HepG2 (cell line): Measurements from ENCODE around the gene JADE3. TPM values are rescaled to one million over a fixed set of nuclear protein-coding genes. Genes with fewer than 3 reads are reported as not detected.

Source experiments
- ATAC-seq: fragments of 200-7000 bp; cut with Tn5 transposase; 3 replicates; pipeline ENCODE4 v1.9.1; 2020; ENCODE audit warnings: mild to moderate bottlenecking, moderate library complexity
- BruUV-seq: library from RNA; stranded (reverse); fragments of 400-500 nt; replicated peaks from 2 replicates; lab custom pipeline; 2021; lab: Mats Ljungman, UMichigan
- CTCF ChIA-PET: fragments of 300-600 bp; formaldehyde crosslinking; extraction: SDS; loops from one replicate; lab custom pipeline; 2021; ENCODE audit warnings: low total read pairs, inconsistent platforms, low intra/inter-chr PET ratio; lab: Yijun Ruan, JAX
- POLR2A ChIA-PET: fragments of 350-600 bp; sonication (Branson Sonifier 250); formaldehyde crosslinking; loops from one replicate; lab custom pipeline; 2020; ENCODE audit warnings: antibody characterized with exemption, inconsistent platforms; lab: Yijun Ruan, JAX
- DNase-seq: peaks from one replicate; pipeline ENCODE4 v3.0.0-alpha.2; 2015; ENCODE audit warnings: low spot score
- FAIRE-seq: peaks from 3 replicates; lab custom pipeline; 2011; peaks lifted over from hg19 to GRCh38; lab: Jason Lieb, UNC
- H2AFZ ChIP-seq: one replicate; pipeline ENCODE4 v1.6.1; 2011; ENCODE audit warnings: low read length, inconsistent platforms
- H3K27ac ChIP-seq: fragments of 300-600 bp; 3 replicates; pipeline ENCODE4 v1.8.0; 2011; ENCODE audit warnings: mixed run types, mild to moderate bottlenecking, mixed read lengths, low read length, inconsistent platforms; ENCODE audit not compliant: insufficient read depth; ENCODE audit errors: extremely low read length
- H3K27me3 ChIP-seq, 2 experiments: fragments of 200-600 bp in 1 of 2; 2 replicates in 1 of 2; 3 replicates in 1 of 2; pipeline versions ENCODE4 v1.6.0 to v1.8.0; 2011; ENCODE audit warnings: low read length in 2 of 2, mild to moderate bottlenecking in 2 of 2, moderate library complexity in 2 of 2, inconsistent platforms in 1 of 2; ENCODE audit not compliant: insufficient read depth in 2 of 2, control insufficient read depth in 1 of 2
- H3K36me3 ChIP-seq, 2 experiments: fragments of 200-600 bp in 1 of 2; replicated peaks in 1 of 2; 2 replicates in 1 of 2; 3 replicates in 1 of 2; pipeline versions ENCODE4 v1.5.1 to v1.8.0; 2011; ENCODE audit warnings: low read length in 2 of 2, inconsistent platforms in 1 of 2; ENCODE audit not compliant: insufficient read depth in 2 of 2, control insufficient read depth in 1 of 2
- H3K4me1 ChIP-seq: 2 replicates; pipeline ENCODE4 v1.5.1; 2012; ENCODE audit warnings: low read length, inconsistent platforms; ENCODE audit not compliant: insufficient read depth
- H3K4me2 ChIP-seq: 2 replicates; pipeline ENCODE4 v1.6.0; 2011; ENCODE audit warnings: low read depth, low read length, inconsistent platforms
- H3K4me3 ChIP-seq, 3 experiments: fragments of 200-600 bp in 1 of 3; sonication (generic), shearing (Covaris generic) in 1 of 3; replicated peaks in 1 of 3; 2 replicates each; pipeline ENCODE4 v1.5.1; 2011 to 2016; ENCODE audit warnings: low read length in 3 of 3, inconsistent platforms in 2 of 3, low read depth in 2 of 3, mild to moderate bottlenecking in 2 of 3, control low read depth in 1 of 3, mixed read lengths in 1 of 3; ENCODE audit not compliant: insufficient read depth in 1 of 3
- H3K79me2 ChIP-seq: one replicate; pipeline ENCODE4 v1.6.1; 2011; ENCODE audit warnings: low read length, inconsistent platforms; ENCODE audit not compliant: insufficient read depth
- H3K9ac ChIP-seq: 2 replicates; pipeline ENCODE4 v1.6.0; 2011; ENCODE audit warnings: mild to moderate bottlenecking, low read depth, low read length, inconsistent platforms; ENCODE audit not compliant: insufficient read depth
- H3K9me3 ChIP-seq: 2 replicates; pipeline ENCODE4 v1.5.1; 2012; ENCODE audit warnings: mild to moderate bottlenecking, low read length
- H4K20me1 ChIP-seq: 2 replicates; pipeline ENCODE4 v1.6.0; 2011; ENCODE audit warnings: inconsistent platforms, mild to moderate bottlenecking, low read length, moderate library complexity; ENCODE audit not compliant: insufficient read depth
- CHCHD3 ChIP-seq: sonication (generic); formaldehyde crosslinking; IDR thresholded peaks from 2 replicates; pipeline ENCODE4 v1.8.0; 2022; ENCODE audit warnings: mild to moderate bottlenecking, missing genetic modification reagents, moderate library complexity
- FIP1L1 ChIP-seq: fragments of 200-400 bp; formaldehyde crosslinking; IDR thresholded peaks from 2 replicates; pipeline ENCODE4 v1.6.1; 2018; ENCODE audit warnings: low read depth, mild to moderate bottlenecking, low read length, moderate library complexity, borderline replicate concordance; ENCODE audit not compliant: insufficient read depth
- GTF3A ChIP-seq: sonication (generic); formaldehyde crosslinking; conservative IDR thresholded peaks from 2 replicates; pipeline ENCODE4 v1.4.0; 2020; ENCODE audit warnings: mild to moderate bottlenecking, missing genetic modification reagents
- HCFC1 ChIP-seq: fragments of 150-350 bp; IDR thresholded peaks from 2 replicates; pipeline ENCODE4 v1.6.1; 2014; ENCODE audit warnings: low read depth, low read length
- MATR3 ChIP-seq: sonication (generic); formaldehyde crosslinking; IDR thresholded peaks from 2 replicates; pipeline ENCODE4 v1.4.0; 2020; ENCODE audit warnings: missing genetic modification reagents
- NR2F2 ChIP-seq: IDR thresholded peaks from 2 replicates; pipeline ENCODE4 v1.6.1; 2012; ENCODE audit warnings: low read depth, inconsistent platforms, borderline replicate concordance
- PHF20 ChIP-seq: sonication (generic); formaldehyde crosslinking; IDR thresholded peaks from 2 replicates; pipeline ENCODE4 v1.5.0; 2020; ENCODE audit warnings: mild to moderate bottlenecking, missing genetic modification reagents
- RXRA ChIP-seq: sonication (generic); formaldehyde crosslinking; IDR thresholded peaks from 2 replicates; pipeline ENCODE4 v1.5.1; 2020; ENCODE audit warnings: missing genetic modification reagents
- SP5 ChIP-seq: IDR thresholded peaks from 2 replicates; pipeline ENCODE4 v1.6.1; 2016; ENCODE audit warnings: low read depth, borderline replicate concordance
- TARDBP ChIP-seq: sonication (generic); formaldehyde crosslinking; IDR thresholded peaks from 2 replicates; pipeline ENCODE4 v1.8.0; 2022; ENCODE audit warnings: mild to moderate bottlenecking, missing genetic modification reagents
- ZFYVE20 ChIP-seq: sonication (generic); formaldehyde crosslinking; IDR thresholded peaks from 2 replicates; pipeline ENCODE4 v1.8.0; 2023; ENCODE audit warnings: low read depth, mild to moderate bottlenecking, moderate library complexity, missing genetic modification reagents, borderline replicate concordance
- ZNF224 ChIP-seq: sonication (generic); formaldehyde crosslinking; IDR thresholded peaks from 2 replicates; pipeline ENCODE4 v1.5.0; 2020; ENCODE audit warnings: mild to moderate bottlenecking, missing genetic modification reagents
- ZNF33A ChIP-seq: sonication (generic); formaldehyde crosslinking; IDR thresholded peaks from 2 replicates; pipeline ENCODE4 v1.5.1; 2020; ENCODE audit warnings: missing genetic modification reagents, mild to moderate bottlenecking, moderate library complexity, borderline replicate concordance
- ZNF569 ChIP-seq: sonication (generic); formaldehyde crosslinking; IDR thresholded peaks from 2 replicates; pipeline ENCODE4 v1.5.0; 2020; ENCODE audit warnings: mild to moderate bottlenecking, missing genetic modification reagents, moderate library complexity, borderline replicate concordance
- ZNF644 ChIP-seq: IDR thresholded peaks from 2 replicates; pipeline ENCODE4 v1.6.1; 2016; ENCODE audit warnings: low read depth
- ZNF780A ChIP-seq: sonication (generic); formaldehyde crosslinking; IDR thresholded peaks from 2 replicates; pipeline ENCODE4 v1.8.0; 2022; ENCODE audit warnings: mild to moderate bottlenecking, missing genetic modification reagents, moderate library complexity
- ZNF841 ChIP-seq: sonication (generic); formaldehyde crosslinking; IDR thresholded peaks from 2 replicates; pipeline ENCODE4 v1.8.1; 2023; ENCODE audit warnings: missing genetic modification reagents, borderline replicate concordance
- ZNF878 ChIP-seq: sonication (generic); formaldehyde crosslinking; IDR thresholded peaks from 2 replicates; pipeline ENCODE4 v1.8.1; 2023; ENCODE audit warnings: mild to moderate bottlenecking, missing genetic modification reagents, moderate library complexity
- in situ Hi-C: cut with HindIII; loops from 2 replicates; pipeline ENCODE4 v1.10.0; 2017; ENCODE audit warnings: low pct_unique_long_range_greater_than_20kb; ENCODE audit not compliant: extremely low pct_ligation_motif_present
- intact Hi-C: fragments of 100-400 bp; cut with micrococcal nuclease; formaldehyde crosslinking; loops from one replicate; pipeline ENCODE4 v1.10.0; 2022; ENCODE audit not compliant: unreplicated experiment
- polyA plus RNA-seq, 8 experiments: library from polyadenylated mRNA; depleted of rRNA in 3 of 8; stranded (reverse) in 7 of 8; unstranded in 1 of 8; fragments of >200 nt; fragmentation: Illumina TruSeq in 4 of 8; extraction: Trizol in 4 of 8; gene quantifications; 2 replicates each; pipeline versions ENCODE4 v1.2.1 to v1.2.3, GENCODE V29; 2011 to 2016; ENCODE audit warnings: low read depth in 4 of 8, missing spikeins in 1 of 8, mixed read lengths in 1 of 8; ENCODE audit not compliant: insufficient read depth in 1 of 8
- total RNA-seq, 5 experiments: library from RNA; depleted of rRNA; stranded (reverse); fragments of >200 nt; fragmentation: Illumina TruSeq; extraction: Trizol; gene quantifications; 2 replicates each; pipeline ENCODE4 v1.2.3, GENCODE V29; 2016; ENCODE audit warnings: low read depth in 1 of 5
- TF ChIP-seq, protein P1 (sequence below): sonication (generic); formaldehyde crosslinking; IDR thresholded peaks from 2 replicates; pipeline ENCODE4 v1.5.1; 2020; ENCODE audit warnings: mild to moderate bottlenecking, missing genetic modification reagents
- TF ChIP-seq, protein P2 (sequence below): sonication (generic); formaldehyde crosslinking; IDR thresholded peaks from 2 replicates; pipeline ENCODE4 v1.8.0; 2022; ENCODE audit warnings: low read depth, missing genetic modification reagents

The JADE3 gene
- total and polyA plus RNA-seq, 2 of the 13 experiments (the other 11 are each of a cell fraction or from before 2014, with no cell fraction given): 7.7 to 7.8 TPM

GRCh38 chrX:46876901-46877300 lies 35.3 kb upstream of the JADE3 start:
- H3K36me3 ChIP-seq: no peaks in the 10 kb centered on the region
- intact Hi-C loops (no loop called here), in situ Hi-C loops (no loop called here)
- ATAC-seq (no peak), DNase-seq (no peak), FAIRE-seq (no peak)
- no peaks in the 10 kb centered on the region for H3K9me3 ChIP-seq
- no peak overlapping the region for H3K9ac ChIP-seq
- ChIA-PET CTCF (no interaction called here), POLR2A (no interaction called here)
- no peaks in the 10 kb centered on the region for H3K4me1 ChIP-seq
- no peaks in the 10 kb centered on the region for H4K20me1 ChIP-seq
- H3K27me3 ChIP-seq: no peaks in the 10 kb centered on the region
- no peak overlapping the region for H2AFZ ChIP-seq
- H3K27ac ChIP-seq: no peak overlapping the region
- TF ChIP-seq FIP1L1 (no peak), TARDBP (no peak), ZNF224 (CRISPR knock-in tag) (no peak), ZNF569 (CRISPR knock-in tag) (no peak), ZNF33A (CRISPR knock-in tag) (no peak), NR2F2 (no peak), ZNF644 (CRISPR knock-in tag) (no peak), MATR3 (no peak), RXRA (no peak), ZNF841 (CRISPR knock-in tag) (no peak), PHF20 (CRISPR knock-in tag) (no peak), GTF3A (no peak), ZNF780A (CRISPR knock-in tag) (no peak), ZNF878 (CRISPR knock-in tag) (no peak), HCFC1 (no peak), SP5 (no peak), ZFYVE20 (CRISPR knock-in tag) (no peak), CHCHD3 (CRISPR knock-in tag) (no peak)
- TF ChIP-seq, protein P1, sequence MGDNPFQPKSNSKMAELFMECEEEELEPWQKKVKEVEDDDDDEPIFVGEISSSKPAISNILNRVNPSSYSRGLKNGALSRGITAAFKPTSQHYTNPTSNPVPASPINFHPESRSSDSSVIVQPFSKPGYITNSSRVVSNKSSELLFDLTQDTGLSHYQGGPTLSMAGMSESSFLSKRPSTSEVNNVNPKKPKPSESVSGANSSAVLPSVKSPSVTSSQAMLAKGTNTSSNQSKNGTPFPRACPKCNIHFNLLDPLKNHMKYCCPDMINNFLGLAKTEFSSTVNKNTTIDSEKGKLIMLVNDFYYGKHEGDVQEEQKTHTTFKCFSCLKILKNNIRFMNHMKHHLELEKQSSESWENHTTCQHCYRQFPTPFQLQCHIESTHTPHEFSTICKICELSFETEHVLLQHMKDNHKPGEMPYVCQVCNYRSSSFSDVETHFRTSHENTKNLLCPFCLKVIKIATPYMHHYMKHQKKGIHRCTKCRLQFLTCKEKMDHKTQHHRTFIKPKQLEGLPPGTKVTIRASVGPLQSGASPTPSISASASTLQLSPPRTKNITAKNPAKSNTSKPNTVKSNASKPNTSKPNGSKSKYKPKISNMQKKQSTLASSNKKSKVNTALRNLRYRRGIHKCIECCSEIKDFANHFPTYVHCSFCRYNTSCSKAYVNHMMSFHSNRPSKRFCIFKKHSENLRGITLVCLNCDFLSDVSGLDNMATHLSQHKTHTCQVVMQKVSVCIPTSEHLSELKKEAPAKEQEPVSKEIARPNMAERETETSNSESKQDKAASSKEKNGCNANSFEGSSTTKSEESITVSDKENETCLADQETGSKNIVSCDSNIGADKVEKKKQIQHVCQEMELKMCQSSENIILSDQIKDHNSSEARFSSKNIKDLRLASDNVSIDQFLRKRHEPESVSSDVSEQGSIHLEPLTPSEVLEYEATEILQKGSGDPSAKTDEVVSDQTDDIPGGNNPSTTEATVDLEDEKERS (CRISPR knock-in tag): no peak
- TF ChIP-seq, protein P2, sequence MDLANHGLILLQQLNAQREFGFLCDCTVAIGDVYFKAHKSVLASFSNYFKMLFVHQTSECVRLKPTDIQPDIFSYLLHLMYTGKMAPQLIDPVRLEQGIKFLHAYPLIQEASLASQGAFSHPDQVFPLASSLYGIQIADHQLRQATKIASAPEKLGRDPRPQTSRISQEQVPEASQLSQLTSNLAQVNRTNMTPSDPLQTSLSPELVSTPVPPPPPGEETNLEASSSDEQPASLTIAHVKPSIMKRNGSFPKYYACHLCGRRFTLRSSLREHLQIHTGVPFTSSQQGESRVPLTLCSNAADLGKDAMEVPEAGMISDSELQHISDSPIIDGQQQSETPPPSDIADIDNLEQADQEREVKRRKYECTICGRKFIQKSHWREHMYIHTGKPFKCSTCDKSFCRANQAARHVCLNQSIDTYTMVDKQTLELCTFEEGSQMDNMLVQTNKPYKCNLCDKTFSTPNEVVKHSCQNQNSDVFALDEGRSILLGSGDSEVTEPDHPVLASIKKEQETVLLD: no peak
- no peaks in the 10 kb centered on the region for H3K79me2 ChIP-seq
- H3K4me2 ChIP-seq: no peak overlapping the region
- BruUV-seq: no TSS peak
- H3K4me3 ChIP-seq: no peak overlapping the region
